CD4-positive, alpha-beta T cell treated with Interleukin-10 for 1 hour (primary cell): Measurements from ENCODE around the gene IFNLR1.

Experiments used
- DNase-seq: peaks from one replicate; pipeline ENCODE4 v3.0.0-alpha.2; 2020

IFNLR1 gene

DNA sequence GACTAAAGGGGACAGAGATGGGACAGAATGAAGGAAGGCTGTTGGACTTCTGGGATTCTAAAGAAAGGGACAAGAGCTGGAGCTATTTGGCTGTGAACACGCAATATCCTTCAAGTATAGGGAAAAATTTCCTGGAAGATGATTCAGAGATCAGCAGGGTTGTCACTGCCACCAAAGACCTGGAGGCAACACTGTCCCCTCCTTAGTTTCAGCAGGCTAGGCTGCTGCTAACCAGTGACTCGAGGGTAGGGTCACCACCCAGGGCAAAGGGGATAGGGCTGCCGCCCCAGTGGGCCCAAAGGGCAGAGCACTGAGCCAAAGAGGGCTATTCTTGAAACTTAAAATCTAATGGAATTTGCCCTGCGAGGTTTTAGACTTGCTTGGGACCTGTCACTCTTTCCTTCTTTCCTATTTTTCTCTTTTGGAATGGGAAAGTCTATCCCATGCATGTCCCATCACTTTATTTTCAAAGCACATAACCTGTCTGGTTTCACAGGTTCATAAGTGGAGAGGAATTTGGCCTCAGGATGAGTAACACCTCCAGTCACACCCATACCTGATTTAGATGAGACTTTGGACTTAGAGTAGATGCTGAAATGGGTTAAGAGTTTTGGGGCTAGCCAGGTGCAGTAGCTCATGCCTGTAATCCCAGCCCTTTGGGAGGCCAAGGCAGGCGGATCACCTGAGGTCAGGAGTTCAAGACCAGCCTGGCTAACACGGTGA is 11.9 kb downstream of the IFNLR1 start:
- DNase-seq = no peak

DNA sequence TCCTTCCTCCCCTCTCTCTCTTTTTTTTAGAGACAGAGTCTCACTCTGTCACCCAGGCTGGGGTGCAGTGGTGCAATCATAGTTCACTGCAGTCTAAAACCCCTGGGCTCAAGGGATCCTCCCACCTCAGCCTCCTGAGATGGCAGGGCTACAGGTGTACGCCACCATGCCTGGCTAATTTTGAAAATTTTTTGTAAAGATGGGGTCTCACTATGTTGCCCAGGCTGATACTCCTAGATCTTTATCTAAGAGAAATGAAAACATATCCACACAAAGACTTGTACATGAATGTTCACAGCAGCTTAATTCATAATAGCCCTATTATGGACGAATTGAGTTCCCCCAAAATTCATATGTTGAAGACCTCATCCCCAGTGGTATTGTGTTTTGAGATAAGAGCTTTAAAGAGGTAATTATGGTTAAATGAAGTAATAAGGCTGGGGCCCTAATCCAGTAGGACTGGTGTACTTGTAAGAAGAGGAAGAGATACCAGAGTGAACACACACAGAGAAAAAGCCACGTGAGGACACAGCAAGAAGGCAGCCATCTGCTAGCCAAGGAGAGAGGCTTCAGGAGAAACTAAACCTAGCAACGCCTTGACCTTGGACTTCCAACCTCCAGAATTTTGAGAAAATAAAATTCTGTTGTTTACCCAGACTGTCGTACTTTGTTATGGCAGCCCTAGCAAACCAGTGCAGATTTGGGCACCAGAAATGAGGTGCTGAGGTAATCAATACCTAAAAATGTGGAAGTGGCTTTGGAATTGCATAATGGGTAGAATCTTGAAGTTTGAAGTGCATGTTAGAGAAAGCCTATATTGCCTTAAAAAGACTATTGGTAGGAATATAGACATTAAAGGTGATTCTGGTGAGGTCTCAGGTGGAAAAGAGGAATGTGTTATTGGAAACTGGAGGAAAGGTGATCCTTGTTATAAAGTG is 13.2 kb downstream of the IFNLR1 start:
- DNase-seq = no peak

DNA sequence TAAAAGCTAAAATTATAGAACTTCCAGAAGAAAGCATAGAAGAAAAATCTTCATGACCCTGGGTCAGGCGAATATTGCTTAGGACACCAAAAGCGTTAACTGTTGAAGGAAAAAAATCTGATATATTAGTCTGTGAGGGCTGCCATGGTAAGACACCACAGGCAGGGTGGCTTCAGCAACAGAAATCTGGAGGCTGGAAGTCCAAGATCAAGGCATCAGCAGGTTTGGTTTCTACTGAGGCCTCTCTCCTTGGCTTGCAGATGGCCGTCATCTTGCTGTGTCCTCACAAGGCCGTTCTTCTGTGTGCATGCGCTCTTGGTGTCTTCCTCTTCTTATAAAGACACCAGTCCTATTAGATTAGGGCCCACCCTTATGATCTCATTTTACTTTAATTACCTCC is 14.5 kb downstream of the IFNLR1 start:
- no peak for DNase-seq

DNA sequence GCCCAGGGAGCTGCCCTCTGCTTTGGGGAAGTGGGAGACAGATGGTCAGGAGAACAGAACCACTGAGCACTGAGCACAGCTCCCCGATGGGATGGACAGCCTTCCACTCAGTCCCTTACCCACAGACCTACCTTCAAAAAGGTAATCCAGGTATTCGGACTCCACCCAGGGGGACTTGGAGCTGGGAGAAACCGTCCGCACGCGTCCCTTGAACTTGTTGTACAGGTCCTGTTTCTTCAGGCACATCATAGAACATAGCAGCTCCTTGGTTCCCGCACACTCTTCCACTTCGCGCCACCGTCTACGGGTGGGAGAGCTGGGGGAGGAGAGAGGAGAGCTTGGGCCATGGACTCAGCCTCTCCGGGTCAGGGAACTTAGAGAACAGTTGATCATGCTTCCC is 17.8 kb downstream of the IFNLR1 start:
- no peak for DNase-seq

DNA sequence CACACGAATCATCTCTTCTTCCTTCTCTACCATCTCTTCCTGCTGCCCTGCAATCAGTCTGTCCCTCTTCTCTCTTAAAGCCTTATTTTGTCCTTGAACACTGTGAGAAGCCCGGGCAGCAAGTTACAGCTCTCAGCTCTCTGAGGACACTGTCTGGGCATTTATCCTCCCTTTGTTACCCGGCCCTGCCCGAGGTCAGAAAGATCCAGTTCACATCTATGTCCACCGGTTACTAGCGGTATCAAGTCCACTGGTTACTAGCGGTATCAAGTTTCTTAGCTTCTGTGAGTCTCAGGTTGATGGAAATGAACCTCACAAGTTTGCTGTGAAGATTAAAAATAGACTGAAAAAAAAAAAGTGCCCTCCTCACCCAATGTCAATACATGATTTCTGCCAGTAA is 18.8 kb downstream of the IFNLR1 start:
- DNase-seq = no peak

DNA sequence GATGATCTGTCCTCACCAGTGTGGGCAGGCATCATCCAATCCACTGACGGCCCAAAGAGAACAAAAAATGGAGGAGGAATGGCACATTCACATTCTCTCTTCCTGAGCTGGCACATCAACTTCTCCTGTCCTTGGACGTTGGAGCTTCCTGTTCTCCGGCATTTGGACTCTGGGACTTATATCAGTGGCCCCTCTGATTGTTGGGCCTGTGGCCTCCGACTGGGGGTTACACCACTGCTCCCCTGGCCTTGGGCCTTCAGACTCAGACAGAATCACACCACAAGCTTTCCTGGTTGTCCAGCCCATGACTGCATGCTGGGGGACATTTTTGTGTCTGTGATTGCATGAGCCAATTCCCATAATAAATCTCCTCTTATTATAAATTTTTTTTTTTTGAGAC is 20.1 kb downstream of the IFNLR1 start:
- no peak for DNase-seq

DNA sequence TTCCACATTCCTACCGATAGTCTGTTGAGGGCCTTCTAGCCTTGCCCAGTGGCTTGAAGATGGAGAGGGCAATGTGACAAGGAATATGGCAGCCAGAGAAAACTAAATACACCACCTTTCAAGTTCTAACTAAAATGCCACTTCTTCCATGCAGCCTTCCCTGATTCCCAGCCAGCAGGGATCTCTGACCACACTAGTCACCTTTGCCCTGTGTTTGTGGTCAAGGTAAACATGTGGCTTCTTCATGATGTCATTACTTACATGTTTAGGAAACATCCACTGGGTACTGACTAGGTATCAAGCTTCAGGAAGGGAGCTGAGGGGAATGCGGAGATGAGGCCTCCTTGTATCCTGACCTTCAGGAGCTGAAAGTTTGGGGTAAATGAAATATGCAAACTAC is 21.6 kb downstream of the IFNLR1 start:
- DNase-seq = no peak

DNA sequence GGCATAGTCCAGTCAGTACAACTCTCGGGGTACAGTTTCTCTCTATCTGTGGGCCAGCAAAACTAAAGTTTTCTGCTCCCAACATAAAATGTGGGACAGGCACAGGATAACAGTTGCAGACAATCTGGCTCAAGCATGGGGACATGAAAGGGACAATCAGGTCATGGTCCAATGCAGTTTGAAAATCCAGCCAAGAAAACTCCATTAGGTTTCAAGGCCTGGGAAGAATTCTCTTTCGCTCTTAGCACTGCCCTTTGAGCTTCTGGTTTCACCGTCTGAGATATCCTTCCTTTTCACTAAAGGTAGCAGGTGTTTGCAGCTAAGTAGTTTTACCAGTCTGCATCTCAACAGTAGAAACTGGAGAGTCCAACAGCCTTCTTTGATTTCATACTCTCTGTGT is 23.1 kb downstream of the IFNLR1 start:
- no peak for DNase-seq

DNA sequence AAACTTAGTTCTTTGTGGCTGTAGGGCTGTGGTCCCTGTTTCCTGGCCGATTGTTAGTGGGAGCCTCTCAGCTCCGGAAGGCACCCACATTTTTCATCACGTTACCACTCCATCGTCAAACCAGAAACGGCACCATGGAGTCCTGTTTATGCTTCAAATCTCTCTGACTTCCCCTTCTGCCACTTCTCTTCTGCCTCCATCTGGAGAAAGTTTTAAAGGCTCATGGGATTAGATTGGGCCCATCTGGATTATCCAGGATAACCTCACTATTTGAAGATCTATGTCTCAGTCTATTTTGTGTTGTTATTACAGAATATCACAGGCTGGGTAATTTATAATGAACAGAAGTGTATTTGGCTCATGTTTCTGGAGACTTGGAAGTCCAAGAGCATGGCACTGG is 24.9 kb downstream of the IFNLR1 start:
- no peak for DNase-seq

DNA sequence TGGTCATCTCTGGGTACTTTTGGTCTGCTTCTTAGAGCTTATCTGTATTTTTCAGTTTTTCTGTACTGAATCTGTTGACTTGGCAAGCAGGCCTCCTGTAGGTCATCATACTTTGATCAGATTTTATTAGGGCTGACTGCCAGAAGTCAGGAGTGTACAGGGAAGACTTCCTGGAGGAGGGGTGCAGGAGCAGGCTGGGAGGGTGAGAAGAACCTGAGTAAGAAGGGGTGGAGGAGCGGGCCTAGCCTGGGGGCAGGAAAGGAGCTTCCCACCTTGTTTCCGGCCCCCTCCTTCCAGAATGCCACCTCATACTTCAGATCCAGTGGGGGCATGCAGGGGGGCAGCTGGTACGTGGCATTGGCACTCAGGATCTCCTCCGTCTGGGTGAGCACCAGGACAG is 25.8 kb downstream of the IFNLR1 start:
- DNase-seq = no peak

DNA sequence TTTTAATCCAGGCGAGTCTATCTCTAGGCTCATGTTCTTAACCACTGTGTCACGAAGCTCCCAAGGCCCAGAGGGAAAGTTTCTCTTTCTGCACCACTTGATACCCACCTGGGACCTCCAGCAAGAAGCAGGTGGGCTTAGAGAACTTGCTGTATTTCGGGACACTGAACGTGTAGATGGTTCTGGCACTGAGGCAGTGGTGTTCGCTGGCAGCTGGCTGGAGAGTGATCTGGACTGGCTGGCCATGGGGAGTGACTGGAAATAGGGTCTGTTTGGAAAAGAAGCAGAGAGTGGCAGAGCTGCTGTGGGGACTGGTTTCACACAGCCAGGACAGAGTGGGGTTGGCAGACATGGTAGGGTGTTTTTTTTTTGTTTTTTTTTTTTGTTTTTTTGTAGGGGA is 27.7 kb downstream of the IFNLR1 start:
- DNase-seq = no peak

DNA sequence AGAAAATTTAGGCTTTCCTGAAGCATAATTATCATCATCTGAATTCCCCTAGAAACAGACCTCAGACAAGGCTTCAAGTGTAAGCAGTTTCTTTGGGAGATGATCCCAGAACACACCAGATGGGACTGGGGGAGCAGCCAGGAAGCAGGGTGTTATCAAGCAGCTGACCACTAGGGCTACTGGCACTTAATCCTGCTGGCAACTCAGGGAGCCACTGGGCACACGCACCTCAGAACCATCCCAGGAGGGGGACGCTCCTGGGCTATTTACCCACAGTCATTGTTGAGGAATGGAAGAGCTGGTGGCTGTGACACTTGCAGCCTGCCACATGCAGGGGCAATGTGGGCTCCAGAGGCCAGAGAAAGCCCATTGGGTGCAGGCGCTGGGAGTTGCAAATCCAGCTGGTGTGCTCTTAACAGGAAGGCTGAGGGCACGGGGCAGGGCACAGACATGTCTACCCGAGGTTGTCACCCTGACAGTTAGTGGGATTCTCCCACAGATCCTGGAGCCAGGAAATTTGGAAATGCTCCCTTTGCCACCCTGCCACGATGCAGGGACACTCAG is 29.1 kb downstream of the IFNLR1 start:
- DNase-seq = no peak

DNA sequence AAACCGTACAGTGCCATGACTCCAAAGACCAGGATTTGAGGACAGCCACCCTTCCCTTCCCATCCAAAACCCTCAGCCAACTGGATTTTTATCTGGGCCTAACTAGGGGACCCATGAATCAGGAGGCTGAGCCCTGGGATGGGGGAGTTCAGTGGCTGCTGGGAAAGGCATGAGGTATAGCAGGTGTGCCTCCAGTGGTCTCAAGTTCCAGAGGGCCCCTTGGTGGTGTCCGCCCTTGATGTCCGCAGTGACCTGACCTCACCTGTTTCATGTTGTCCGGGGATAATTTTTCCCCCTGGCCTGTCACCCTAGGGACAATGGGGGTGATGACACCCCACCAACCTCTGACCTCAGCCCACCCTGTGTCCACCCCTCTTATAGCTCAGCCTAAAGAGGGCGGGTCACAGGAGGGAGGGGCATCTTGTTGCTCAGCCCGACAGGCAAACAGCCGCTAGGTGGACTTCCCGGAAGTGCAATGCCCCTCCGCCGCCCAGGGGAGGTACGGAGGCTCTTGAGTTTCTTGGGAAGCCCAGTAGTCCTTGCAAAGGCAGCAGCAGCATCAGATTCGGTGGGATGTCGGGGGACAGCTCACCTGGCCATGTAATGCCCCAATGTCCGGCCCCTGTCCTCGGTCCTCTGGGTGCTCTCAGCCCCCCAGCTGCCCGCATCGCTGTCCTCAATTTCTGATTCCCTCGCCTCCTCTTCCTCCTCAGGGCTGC is 30.4 kb downstream of the IFNLR1 start:
- DNase-seq = no peak

DNA sequence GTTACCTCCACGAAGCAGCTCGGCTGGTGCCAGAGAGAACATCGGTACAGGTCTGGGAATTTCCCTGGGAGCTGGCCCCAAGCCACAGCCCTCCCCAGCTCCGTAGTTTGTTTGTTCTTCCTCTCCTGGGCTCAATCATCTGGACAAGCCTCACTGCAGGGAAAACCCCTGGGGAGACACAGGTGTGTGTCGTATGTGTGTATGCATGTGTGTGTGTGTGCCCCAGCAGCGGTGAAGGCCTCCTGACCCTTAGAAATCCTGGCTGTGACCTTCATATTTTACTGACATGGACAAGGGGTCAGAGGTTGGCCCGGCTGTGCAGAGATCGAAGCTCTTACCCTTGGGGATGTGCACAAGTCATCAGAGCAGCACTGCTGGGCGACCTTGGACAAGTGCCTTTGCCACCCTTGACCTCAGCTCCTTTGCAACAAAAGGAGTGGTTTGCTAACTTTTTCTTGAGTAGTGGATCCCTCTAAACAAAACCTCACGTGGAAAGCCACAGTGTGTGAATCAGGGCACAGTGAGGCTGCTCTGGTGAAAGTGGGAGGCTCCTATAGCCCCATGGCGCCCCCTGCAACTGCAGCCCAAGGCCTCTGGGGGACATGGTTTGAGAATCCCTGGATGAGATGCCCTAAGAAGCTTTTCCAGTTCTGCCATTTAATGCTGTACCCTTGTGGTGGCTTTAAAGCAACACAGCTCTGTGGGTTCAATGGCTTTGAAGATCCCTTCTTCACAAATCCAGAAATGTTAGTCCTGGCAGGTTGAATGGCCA is 31.9 kb downstream of the IFNLR1 start:
- DNase-seq = no peak

DNA sequence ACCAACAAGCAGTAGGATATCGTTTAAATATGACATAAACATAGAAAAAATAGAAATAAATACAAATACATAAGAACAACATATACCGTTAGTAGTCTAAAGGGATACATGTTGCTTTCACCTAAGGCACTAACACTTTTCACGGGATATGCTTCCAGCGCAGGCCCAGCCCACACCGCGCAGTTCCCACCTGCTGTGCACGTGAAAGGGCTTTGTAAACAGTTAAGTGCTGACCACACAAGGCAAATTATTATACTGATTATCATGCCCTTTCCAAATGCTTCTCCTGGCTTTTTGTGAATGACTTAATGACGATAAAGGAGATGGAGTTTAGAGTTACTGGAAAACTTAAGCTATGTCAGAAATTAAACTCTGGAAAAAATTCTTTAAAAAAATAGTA is 32.9 kb downstream of the IFNLR1 start:
- no peak for DNase-seq

DNA sequence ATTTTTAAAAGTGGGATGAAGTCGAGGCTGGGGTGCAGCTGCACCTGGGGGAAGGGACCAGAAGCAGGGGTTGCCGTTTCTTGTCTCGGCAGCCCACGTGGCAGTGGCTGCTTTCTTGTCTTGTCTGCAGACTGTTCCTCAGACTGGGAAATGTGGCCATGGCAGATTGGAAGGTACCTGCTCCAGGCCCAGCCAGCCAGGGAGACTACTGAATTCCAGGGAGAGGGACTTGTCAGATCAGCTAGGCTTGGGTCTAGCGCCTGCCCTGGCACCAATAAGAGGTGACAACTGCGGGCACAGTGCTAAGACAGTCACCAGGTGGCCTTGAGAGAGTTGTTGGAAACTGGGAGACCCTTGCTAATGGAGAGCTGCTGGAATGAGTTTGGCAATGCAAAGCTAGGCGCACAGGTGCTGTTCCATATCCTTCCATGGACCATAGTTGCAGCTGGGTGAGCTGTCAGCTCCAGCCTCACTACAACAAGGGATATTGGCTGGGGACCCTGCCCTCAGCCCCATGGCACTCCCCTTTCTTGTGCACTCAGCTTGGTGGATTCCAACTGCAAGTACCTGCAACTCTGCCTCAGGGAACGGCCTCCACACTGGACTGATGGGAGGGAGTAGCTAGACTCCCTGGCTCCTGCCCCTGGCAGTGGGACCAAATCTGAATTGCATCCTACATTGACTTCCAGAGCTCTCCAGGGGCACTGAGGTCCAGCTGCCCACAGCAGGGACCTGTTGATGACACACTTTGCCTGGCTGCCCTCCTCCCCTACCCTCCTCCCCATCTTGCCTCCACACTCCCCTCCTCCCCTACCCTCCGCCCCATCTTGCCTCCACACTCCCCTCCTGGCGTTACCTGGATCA is 34.2 kb downstream of the IFNLR1 start:
- no peak for DNase-seq

DNA sequence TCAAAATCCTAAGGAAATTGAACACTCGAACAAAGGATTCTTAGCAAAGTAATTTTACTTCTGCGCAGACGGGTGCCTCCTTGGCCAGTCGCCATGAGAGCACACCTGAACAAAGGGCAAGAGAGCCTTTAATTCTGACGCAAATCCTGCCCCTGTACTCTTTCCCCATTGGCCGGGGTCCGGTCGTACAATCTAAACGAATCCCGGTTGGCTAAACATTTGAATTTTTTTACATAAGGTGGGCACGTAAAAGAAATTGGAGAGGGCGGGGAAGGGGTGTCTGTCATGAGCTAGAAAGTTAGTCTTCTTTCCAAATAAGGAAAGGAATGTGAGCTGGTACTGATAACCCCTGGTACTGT is 35.9 kb downstream of the IFNLR1 start:
- no peak for DNase-seq

DNA sequence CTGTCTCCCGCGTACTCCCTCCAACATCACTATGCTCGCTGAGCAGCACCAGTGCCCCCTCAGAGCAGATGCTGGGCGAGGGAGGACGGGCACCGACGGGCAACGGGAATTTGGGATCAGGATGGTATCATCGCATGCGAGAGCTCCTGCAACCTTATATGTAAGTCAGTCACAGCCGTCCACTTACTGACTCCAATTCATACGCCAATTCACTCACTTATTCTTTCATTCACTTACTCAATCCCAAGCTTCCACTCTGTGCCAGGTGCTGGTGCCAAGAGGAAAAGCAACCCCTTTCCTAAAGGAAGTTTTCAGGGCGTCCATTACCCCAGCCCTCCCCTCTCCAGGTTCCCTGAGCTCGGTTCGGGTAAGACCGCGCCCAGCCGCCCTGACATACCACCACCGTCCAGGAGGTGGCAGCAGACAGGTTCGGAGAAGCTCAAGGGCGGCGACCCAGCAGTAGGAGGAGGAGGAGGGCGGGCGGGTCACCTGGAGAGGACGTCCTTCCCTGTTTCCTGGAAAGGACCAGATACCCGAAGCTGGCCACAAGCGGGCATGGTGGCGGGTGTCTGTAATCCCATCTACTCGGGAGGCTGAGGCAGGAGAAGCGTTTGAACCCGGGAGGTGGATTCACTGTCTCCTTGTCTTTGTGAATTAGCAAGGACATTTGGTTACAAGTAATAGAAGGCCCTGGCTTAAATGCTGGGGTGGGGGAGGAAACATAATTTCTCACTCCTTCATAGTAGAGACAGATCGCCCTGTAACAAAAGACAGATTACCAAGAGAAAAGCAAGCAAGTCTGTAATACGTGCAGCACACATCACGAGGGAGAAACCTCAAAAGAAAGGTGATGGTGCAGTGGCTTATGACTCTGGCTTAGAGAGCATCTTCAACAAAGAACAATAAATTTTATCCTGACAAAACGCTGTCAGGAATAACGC is 36.6 kb downstream of the IFNLR1 start:
- DNase-seq = peak; percentile 83

DNA sequence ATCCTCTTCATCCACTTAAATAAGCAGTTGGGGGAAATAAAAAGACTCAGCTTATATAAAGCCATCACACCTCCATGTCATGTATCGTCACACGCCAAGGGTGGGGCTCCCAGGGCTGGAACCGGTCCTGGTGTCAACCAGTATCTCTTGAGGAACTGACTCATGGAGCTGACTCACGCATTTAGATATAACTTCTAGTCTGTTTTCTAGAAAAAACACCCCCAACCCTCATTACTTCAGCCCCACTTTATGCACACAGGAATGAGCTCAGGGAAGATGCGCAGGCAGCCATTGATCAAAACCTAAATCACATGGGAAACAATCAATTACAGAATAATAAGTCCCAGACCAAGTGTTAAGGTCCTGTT is 37.2 kb downstream of the IFNLR1 start:
- no peak for DNase-seq

DNA sequence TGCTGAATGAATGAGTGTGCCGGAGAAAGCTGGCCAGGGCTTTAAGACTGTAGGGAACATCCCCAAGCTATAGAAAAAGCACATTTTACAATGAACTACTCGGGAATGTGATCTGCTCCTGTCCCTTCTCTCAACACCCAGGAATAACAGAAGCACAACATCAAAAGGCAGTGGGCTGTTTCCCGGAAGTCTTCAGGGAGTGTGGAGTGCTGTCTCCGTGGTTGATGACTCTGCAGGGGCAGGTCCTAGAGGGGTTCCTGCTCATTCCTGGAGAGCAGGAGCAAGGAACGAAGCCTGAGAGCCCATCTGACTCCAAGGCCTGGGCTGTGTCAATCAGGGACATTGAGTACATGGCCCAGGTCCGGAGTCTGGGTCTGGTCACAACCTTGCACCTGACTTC is 39.3 kb downstream of the IFNLR1 start:
- no peak for DNase-seq

DNA sequence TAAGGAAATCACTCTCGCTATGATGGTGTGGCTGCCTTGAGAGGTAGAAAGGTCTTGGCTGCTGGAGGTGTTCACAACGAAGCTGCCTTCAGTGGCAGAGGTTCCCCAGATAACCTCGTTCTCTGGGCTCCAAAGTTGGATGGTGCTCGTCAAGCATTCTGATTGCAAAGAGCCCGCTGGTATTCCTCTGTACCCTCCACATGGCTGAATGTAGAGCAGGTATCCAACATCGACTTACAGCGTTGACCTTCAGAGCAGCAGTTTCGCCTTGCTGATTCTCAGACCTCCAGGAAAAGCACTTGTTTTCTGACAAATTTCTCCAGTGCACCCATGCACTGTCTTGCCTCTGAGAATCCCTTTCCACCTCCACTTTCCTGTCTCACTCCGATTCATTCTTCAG is 39.9 kb downstream of the IFNLR1 start:
- DNase-seq = no peak
